H1 (cell line): Measurements from ENCODE around the gene FARS2. TPM values are rescaled to one million over a fixed set of nuclear protein-coding genes. Genes with fewer than 3 reads are reported as not detected.

ENCODE experiments used
- BRCA1 ChIP-seq: IDR thresholded peaks from 2 replicates; pipeline ENCODE4 v1.6.1; 2012; ENCODE audit warnings: low read depth, low read length, improper control_type of control experiment
- CBX5 ChIP-seq: fragments of 300-800, 300-1000 bp; sonication (generic); IDR thresholded peaks from 2 replicates; pipeline ENCODE4 v1.7.1; 2016; ENCODE audit warnings: antibody characterized with exemption, low read length, low read depth
- CREB1 ChIP-seq: IDR thresholded peaks from 2 replicates; pipeline ENCODE4 v1.6.1; 2012; ENCODE audit warnings: inconsistent platforms
- CTBP2 ChIP-seq: IDR thresholded peaks from 2 replicates; pipeline ENCODE4 v1.7.0; 2011; ENCODE audit warnings: borderline replicate concordance, mild to moderate bottlenecking, moderate library complexity, mixed read lengths, low read length; ENCODE audit not compliant: insufficient read depth, insufficient read length
- GTF2F1 ChIP-seq: IDR thresholded peaks from 2 replicates; pipeline ENCODE4 v1.6.1; 2012; ENCODE audit warnings: low read depth, low read length, improper control_type of control experiment, borderline replicate concordance
- KDM4A ChIP-seq: IDR thresholded peaks from one replicate; pipeline ENCODE4 v1.7.1; 2012; ENCODE audit warnings: low read depth, mild to moderate bottlenecking, moderate library complexity, low read length, inconsistent platforms; ENCODE audit not compliant: severe bottlenecking
- RBBP5 ChIP-seq: IDR thresholded peaks from 2 replicates; pipeline ENCODE4 v1.7.1; 2012; ENCODE audit warnings: low read depth, mild to moderate bottlenecking, inconsistent platforms, low read length, moderate library complexity, borderline replicate concordance
- SIRT6 ChIP-seq: IDR thresholded peaks from one replicate; pipeline ENCODE4 v1.7.1; 2012; ENCODE audit warnings: low read length, inconsistent platforms
- YY1 ChIP-seq: IDR thresholded peaks from 2 replicates; pipeline ENCODE4 v1.6.1; 2011; ENCODE audit warnings: low read depth, mild to moderate bottlenecking, low read length
- polyA plus RNA-seq, 7 experiments: library from polyadenylated mRNA; depleted of rRNA in 3 of 7; stranded (reverse) in 5 of 7; unstranded in 2 of 7; fragments of >200 nt in 5 of 7; fragments of 200-250 nt in 2 of 7; gene quantifications; 1 replicate in 5 of 7; 2 replicates in 1 of 7; 4 replicates in 1 of 7; pipeline versions ENCODE4 v1.2.1 to v1.2.3, GENCODE V29; 2011 to 2013; ENCODE audit warnings: missing spikeins in 2 of 7, mixed read lengths in 2 of 7
- total RNA-seq: library from RNA; stranded (reverse); fragmentation: NEBNext Ultra II Directional; extraction: Animal tissue kit (Norgen Biotek cat#: 25700); gene quantifications from 2 replicates; pipeline ENCODE4 v1.2.1, GENCODE V29; 2021
- TF ChIP-seq, protein P1 (sequence below): fragments of 300-600 bp; sonication (generic); IDR thresholded peaks from 2 replicates; pipeline ENCODE4 v1.7.1; 2012; ENCODE audit warnings: low read length, moderate library complexity, mild to moderate bottlenecking, inconsistent platforms; ENCODE audit not compliant: insufficient replicate concordance
- TF ChIP-seq, protein P2 (sequence below): IDR thresholded peaks from 2 replicates; pipeline ENCODE4 v1.6.1; 2012; ENCODE audit warnings: inconsistent platforms

Gene FARS2
- total and polyA plus RNA-seq, 2 of the 8 experiments (the other 6 are each of a cell fraction or from before 2014, with no cell fraction given), result 11.7 to 14.4 TPM

DNA sequence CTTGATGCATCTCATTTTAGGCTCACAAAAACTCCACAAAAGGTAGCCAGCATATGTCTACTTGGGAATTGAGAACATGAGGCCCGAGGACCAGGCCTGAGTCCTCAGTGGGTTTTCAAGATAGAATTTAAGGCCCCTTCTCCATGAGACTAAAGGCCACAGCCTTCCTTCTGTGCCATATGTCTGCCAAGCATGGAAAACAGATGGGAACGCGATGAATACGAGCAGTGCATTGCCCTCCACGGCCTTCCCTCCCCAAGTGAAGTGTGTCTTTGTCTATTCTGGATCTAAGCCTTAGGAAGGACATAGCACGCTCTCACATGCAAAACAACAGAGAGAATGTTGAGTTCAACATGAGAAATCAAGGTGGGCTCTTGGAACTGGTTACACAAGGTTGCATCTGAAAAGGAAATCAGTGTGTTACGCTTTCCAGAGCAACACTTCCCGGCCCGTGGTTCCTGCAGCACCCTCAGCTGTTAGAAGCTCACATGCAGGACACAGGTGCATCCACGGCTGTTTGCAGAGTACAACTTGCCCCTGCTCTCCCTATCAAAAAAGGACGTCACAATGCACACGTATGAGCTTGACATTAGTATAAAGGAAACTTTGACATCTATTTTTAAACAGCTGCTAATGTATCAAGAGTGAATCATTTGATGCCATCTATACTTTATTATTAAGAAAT lies 515.5 kb downstream of the FARS2 start (continued):
- TF ChIP-seq, protein P1, sequence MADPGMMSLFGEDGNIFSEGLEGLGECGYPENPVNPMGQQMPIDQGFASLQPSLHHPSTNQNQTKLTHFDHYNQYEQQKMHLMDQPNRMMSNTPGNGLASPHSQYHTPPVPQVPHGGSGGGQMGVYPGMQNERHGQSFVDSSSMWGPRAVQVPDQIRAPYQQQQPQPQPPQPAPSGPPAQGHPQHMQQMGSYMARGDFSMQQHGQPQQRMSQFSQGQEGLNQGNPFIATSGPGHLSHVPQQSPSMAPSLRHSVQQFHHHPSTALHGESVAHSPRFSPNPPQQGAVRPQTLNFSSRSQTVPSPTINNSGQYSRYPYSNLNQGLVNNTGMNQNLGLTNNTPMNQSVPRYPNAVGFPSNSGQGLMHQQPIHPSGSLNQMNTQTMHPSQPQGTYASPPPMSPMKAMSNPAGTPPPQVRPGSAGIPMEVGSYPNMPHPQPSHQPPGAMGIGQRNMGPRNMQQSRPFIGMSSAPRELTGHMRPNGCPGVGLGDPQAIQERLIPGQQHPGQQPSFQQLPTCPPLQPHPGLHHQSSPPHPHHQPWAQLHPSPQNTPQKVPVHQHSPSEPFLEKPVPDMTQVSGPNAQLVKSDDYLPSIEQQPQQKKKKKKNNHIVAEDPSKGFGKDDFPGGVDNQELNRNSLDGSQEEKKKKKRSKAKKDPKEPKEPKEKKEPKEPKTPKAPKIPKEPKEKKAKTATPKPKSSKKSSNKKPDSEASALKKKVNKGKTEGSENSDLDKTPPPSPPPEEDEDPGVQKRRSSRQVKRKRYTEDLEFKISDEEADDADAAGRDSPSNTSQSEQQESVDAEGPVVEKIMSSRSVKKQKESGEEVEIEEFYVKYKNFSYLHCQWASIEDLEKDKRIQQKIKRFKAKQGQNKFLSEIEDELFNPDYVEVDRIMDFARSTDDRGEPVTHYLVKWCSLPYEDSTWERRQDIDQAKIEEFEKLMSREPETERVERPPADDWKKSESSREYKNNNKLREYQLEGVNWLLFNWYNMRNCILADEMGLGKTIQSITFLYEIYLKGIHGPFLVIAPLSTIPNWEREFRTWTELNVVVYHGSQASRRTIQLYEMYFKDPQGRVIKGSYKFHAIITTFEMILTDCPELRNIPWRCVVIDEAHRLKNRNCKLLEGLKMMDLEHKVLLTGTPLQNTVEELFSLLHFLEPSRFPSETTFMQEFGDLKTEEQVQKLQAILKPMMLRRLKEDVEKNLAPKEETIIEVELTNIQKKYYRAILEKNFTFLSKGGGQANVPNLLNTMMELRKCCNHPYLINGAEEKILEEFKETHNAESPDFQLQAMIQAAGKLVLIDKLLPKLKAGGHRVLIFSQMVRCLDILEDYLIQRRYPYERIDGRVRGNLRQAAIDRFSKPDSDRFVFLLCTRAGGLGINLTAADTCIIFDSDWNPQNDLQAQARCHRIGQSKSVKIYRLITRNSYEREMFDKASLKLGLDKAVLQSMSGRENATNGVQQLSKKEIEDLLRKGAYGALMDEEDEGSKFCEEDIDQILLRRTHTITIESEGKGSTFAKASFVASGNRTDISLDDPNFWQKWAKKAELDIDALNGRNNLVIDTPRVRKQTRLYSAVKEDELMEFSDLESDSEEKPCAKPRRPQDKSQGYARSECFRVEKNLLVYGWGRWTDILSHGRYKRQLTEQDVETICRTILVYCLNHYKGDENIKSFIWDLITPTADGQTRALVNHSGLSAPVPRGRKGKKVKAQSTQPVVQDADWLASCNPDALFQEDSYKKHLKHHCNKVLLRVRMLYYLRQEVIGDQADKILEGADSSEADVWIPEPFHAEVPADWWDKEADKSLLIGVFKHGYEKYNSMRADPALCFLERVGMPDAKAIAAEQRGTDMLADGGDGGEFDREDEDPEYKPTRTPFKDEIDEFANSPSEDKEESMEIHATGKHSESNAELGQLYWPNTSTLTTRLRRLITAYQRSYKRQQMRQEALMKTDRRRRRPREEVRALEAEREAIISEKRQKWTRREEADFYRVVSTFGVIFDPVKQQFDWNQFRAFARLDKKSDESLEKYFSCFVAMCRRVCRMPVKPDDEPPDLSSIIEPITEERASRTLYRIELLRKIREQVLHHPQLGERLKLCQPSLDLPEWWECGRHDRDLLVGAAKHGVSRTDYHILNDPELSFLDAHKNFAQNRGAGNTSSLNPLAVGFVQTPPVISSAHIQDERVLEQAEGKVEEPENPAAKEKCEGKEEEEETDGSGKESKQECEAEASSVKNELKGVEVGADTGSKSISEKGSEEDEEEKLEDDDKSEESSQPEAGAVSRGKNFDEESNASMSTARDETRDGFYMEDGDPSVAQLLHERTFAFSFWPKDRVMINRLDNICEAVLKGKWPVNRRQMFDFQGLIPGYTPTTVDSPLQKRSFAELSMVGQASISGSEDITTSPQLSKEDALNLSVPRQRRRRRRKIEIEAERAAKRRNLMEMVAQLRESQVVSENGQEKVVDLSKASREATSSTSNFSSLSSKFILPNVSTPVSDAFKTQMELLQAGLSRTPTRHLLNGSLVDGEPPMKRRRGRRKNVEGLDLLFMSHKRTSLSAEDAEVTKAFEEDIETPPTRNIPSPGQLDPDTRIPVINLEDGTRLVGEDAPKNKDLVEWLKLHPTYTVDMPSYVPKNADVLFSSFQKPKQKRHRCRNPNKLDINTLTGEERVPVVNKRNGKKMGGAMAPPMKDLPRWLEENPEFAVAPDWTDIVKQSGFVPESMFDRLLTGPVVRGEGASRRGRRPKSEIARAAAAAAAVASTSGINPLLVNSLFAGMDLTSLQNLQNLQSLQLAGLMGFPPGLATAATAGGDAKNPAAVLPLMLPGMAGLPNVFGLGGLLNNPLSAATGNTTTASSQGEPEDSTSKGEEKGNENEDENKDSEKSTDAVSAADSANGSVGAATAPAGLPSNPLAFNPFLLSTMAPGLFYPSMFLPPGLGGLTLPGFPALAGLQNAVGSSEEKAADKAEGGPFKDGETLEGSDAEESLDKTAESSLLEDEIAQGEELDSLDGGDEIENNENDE, result no peak
- TF ChIP-seq SIRT6 (no peak), YY1 (no peak), CREB1 (no peak), CTBP2 (no peak), KDM4A (no peak), BRCA1 (no peak), GTF2F1 (no peak), RBBP5 (no peak), CBX5 (no peak)
- TF ChIP-seq, protein P2, sequence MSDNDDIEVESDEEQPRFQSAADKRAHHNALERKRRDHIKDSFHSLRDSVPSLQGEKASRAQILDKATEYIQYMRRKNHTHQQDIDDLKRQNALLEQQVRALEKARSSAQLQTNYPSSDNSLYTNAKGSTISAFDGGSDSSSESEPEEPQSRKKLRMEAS, result no peak
